Measurements from ENCODE around the gene PSTK.
A peak's percentile ranks its signal among the peaks of the same experiment; 100 is the strongest.

The PSTK gene

DNA sequence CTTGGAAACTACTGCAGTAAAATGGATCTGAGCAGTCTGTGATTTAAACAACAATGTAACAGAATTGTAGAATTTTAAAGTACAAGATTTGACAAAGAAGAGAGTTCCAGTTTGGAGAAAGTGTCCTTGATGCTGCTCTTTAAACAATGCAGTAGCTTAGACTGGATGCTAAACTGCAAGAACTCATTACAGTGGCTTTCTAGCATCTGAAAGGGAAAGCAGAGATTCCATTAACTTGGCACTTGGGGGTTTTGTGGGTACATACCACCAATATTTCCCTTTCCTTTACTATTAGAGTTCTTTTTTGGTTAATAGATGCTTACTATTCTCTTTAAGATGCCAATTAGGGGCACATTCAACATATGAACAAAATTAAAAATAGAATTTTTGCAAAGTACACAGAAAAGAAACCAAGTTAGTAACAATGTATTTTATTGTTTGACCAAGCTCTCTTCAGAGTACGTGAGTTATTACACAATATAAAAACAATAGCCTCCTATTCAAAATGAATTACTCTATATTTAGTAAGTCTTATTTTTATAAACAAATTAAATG, 11.9 kb downstream of the PSTK start:
- DNase-seq (ENCODE audit: low read depth), result no peak

DNA sequence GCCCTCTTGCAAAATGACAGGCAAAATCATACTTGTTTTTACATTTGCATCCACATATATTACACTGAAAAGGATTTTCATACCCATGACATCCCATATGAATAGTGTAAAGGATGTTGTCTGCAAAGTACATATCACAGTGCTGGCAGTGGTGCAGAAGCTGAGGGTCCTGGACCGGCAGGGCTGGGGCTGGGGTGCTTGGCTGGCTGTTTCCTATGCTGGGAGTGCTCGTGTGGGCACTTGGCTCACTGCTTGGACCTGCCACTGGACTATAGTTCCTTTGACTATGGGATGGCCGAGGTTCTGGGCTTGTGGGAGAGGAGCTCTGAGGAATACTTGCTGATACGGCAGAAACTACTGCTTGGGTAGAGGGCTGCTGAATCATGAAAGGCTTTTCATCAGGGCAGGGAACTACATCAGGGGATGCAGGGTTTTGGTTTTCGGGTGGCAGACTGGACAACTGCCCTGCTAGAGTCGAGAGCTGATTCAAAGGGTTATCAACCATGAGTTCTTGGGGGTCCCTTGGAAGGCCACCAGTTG, 13.7 kb downstream of the PSTK start:
- no peak for DNase-seq (ENCODE audit: low read depth)

DNA sequence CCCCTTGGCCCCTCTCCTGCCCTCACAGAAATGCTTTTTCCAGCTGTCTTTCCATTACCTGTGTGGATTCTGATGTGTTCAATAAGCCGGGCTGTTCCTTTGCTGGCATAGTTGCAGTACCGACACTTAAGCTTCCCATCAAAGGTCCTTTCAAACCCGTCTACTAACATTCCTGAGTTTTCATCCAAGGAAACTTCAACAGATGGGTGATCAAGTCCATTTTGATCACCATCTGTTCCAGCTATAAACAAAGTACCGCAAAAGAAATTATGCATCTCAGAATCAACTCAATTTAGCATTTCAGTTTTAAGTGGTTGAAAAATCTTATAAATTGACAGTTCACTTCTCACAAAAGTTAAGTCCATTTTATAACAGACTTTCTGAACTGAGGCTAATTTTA, 15.7 kb downstream of the PSTK start:
- no peak for DNase-seq (ENCODE audit: low read depth)

DNA sequence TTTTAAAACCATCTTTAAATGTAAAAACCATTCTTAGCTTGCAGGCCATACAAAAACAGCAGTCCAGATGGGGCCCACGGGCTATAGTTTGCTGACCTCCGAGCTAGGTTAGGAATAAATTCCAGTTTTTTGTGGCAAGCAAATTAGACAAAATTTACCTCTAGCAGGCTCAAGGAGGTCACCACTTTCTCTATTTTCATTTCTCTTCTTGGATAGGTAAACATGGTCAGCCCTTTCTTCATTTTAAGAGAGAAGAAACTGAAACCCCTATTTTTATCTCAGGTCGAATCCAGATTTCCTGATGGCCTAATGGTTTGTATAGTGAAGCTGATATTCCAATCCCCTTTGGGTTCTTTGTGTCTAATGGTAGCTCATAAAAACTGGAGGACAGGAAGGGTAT, 17.7 kb downstream of the PSTK start:
- DNase-seq (ENCODE audit: low read depth), result no peak

DNA sequence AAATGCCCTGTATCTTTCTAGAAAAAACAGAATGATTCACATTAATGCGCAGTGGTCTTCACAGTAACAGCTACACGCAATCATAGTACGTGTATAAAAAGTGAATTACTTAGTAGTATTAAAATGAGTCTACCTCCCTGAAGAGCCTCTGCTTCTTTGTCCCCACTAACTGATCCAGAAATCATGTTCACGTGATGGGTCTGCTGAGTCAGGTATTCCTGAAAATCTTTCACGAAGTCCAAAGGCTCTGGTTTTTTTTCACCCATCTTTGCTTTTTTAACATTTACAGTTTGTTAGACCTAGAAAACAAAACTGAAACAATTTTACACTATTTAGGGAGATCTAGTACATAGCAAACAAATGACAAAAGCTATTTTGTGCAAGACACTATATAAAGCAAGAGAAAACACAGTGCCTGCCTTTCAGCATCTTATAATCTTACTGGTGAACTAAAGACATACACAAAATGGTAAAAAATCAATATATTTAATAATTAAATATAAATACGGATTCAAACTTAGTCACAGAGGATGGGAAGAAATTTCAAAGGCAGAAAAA, 18.2 kb downstream of the PSTK start:
- no peak for DNase-seq (ENCODE audit: low read depth)

DNA sequence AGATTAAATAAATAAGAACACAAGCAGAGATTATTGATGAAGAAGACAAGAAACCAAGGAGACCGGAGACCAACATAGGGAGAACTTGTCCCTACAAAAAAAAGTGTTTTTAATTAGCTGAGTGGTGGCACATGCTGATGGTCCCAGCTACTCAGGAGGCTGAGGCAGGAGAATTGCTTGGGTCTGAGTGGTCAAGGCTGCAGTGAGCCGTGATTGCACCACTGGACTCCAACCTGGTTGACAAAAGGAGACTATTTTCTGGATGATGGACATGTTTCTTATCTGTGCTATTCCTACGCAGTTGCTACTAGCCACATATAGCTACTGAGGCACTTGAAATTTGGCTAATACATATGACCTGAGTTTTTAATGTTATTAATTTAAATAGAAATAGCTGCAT, 18.7 kb downstream of the PSTK start:
- DNase-seq (ENCODE audit: low read depth), result no peak

DNA sequence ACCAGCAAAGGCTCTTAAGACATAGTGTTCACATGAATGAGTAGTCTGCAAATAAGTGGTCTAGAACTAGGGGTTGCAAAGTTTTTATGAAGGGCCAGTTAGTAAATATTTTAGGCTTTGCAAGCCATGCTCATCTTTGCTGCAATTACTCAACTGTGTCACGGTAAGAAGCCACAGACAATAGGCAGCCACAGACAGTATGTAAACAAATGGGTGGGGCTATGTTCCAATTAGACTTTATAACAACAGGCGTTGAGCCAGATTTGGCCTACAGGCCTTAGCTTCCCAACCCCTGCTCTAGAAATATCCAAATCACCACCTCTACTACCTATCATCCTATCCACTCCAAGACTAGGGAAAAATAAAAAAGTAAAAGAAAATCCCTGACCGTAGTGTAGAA, 19.1 kb downstream of the PSTK start:
- DNase-seq (ENCODE audit: low read depth), result no peak

DNA sequence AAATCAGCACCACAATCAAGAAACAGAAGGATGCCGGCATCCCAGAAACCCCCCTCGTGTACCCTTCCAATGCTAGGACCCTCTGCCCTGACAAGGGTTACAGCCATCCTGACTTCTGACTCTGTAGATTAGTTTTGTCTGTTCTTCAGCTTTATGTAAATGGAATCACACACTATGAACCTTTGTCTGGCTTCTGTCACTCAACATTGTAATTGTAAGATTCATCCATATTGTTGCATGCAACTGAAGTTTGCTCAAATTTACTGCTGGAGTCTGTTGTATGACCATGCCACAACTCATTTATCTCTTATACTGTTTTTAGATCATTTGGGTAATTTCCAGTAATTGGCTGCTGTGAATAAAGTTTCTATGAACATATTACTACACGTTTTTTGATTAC, 20.0 kb downstream of the PSTK start:
- DNase-seq (ENCODE audit: low read depth), result no peak

DNA sequence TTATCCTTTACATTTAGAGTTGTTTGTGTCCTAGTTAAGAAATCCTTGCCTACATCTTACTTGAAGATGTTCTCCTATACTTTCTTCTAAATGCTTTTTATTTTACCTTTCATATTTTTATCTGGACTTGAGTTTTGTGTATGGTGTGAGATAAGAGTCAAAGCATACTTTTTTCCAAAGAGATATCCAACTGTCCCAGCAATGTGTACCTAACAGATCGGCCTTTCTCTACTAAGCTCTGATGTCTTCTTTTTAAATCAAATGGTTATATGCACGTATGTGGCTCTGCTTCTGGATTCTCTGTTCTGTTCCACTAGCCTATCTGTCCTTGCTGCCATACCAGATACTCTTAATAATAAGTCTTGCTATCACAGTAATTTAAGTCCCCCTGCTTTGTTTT, 21.2 kb downstream of the PSTK start:
- DNase-seq (ENCODE audit: low read depth), result no peak

DNA sequence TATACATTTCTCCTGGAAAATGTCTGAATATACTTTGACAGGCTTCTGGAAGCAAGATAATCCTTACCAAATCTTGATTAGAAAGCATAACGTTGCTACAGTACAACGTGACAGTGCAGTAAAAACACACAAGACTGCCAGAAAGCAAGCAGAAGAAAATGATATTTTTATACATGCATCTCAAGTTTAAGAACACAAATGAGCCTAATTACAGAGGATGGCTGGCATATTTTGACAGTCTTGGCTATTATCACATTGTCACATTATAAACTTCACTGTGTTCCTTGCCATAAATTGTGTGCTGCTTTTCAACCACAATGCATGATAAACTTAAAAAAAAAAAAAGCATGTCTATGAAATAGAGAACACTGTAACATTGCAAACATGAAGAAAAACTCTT, 24.1 kb downstream of the PSTK start:
- DNase-seq (ENCODE audit: low read depth), result no peak

DNA sequence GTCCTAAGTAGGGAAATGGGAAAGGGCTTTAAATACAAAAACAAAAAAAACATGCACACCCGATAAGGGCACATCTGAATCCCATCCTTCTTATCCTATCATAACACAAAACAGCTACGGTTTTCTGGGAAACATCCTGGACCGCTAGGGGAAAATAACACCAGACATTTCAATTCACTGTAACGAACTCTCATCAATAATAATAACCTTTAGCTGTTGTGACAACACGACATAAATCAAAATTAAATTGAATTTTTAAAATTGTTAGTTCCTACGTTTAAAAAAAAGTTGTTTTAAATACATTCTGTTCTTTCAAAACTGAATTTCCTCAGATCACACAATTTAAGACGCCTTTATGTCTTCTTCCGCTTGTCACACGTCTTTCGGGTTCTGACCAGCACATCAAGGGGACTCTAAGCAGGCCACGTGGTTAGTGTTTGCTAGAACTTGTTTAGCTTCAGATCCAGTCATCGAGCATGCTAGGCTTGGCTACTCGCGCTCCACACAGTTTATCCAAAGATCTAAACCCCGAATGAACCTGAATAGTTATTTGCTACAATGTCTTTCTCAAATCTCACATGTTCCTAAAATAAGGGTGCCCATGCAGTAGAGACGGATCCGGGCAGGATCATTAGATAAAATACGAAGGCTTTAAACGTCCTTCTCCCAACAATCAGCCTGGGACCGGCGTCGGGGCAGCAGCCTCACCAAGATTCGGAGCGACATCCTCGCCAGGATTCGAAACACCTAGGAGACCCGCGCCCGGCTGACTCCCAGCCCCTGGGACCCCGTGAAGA, 27.6 kb downstream of the PSTK start:
- peak; percentile 27 for DNase-seq (ENCODE audit: low read depth)

DNA sequence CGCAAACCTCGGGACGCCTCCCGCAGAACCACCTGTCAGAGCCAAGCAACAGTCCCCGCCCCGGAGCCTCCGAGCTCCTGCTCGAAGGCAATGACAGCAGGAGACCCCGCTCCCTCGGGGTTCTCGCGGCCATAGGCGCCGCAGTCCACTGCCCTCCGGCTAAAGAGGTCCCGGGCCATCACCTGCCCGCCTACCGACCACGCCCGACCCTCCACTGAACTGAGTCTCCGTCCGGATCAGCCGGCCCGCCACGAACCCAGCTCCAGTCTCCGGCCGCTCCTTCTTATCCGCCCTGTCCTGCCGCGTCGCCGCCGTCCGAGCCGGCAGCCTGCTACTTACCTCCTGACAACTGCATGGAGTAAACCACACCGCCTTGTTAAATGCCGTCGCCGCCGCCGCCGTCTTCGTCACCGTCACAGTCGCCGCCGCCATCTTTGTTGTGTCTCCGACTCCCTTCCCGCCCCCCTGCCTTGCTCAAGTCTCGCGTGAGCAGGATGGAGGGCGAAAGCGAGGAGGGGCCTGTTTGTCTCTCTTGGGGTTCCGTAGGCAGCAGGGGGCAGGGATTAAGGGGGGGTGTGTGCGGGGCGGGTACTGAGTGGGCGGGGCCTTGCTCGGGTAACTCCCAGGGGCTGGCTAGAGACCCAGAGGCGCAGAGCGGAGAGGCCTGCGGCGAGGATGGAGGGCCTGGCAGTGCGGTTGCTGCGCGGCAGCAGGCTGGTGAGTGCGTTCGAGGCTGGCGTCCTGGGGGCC, 28.3 kb downstream of the PSTK start, which contains the start of the genes ACADSB and IKZF5:
ACADSB (plus strand) TSS at position 652 of the 750 bp plus-strand sequence; CDS start at position 676, 24 bp downstream.
IKZF5 (minus strand) TSS at position 441 of the 750 bp plus-strand sequence. CDS start 10,170 bp downstream, outside the sequence.
- peak; percentile 95 for DNase-seq (ENCODE audit: low read depth)

DNA sequence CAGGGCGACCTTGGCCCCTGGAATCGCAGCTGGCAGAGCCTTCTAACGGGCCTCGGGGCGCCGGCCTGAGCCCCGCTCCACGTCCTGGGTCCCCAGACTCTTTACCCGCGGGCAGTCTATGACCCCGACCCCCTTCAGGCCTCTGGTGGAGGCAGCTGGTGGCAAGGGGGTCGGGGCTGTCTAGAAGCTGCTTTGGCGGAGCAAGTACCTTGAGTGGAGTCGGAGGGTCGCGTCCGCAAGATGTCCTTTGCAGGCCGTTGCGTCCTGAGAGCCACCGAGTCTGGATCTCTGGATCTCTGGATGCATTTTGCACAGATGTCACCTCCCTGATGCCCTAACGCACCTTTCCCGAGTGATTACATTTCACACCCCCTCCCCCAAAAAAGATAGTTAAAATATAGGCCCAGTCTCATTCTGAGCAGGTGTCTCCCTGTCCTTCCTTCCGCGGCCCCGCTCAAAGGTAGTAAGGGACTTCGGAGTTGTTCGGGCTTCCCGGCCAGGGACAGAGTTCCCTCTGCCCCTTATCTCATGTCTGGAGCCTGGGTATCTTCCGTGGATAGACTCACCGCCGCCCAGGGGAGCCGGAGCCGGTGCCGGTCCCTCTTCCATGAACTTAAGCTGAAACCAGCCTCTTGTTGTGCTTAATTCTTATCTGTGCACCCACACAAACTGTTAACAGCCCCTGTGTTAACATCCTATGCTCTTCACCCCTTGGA, 29.1 kb downstream of the PSTK start:
- no peak for DNase-seq (ENCODE audit: low read depth)

DNA sequence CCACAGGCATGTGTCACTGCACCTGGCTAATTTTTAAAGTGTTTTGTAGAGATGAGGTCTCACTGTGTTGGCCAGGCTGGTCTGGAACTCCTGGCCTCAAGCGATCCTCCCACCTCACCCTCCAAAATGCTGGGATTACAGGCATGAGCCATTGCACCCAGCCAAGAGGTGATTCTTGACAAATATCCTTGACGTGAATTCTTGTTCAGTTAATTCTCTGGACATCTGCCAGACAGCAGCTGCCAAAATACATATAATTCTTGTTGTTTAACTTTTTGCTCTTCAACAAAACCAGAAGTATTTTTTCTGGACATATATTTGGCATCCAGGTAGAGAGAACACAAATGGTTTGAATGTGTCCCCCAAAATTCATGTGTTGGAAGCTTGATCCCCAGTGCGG, 31.8 kb downstream of the PSTK start:
- DNase-seq (ENCODE audit: low read depth), result no peak

DNA sequence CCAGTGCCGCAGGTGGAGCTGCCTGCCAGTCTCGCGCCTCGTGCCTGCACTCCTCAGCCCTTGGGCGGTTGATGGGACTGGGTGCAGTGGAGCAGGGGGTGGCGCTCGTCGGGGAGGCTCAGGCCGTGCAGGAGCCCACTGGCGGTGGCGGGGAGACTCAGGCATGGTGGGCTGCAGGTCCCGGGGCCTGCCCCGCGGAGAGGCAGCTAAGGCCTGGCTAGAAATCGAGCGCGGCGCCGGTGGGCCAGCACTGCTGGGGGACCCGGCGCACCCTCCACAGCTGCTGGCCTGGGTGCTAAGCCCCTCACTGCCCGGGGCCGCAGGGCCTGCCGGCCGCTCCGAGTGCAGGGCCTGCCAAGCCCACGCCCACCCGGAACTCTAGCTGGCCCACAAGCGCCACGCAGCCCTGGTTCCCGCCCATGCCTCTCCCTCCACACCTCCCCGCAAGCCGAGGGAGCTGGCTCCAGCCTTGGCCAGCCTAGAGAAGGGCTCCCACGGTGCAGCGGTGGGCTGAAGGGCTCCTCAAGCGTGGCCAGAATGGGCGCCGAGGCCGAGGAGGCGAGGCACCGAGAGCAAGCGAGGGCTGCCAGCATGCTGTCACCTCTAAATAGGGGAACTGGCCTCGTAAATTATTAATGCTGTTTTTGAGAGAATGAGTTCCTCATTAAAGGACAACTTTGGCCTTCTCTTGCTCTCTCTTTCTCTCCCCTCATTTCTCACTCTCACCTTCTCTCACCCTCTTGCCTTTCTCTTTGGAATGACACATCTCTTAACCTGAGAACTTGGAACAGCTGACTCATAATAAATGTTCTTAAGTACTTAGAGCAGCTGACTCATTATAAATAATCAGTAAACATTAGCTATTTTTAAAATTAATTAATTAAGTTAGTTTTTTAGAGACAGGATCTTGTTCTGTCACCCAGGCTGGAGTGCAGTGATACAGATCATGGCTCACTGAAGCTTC, 33.5 kb downstream of the PSTK start:
- no peak for DNase-seq (ENCODE audit: low read depth)

DNA sequence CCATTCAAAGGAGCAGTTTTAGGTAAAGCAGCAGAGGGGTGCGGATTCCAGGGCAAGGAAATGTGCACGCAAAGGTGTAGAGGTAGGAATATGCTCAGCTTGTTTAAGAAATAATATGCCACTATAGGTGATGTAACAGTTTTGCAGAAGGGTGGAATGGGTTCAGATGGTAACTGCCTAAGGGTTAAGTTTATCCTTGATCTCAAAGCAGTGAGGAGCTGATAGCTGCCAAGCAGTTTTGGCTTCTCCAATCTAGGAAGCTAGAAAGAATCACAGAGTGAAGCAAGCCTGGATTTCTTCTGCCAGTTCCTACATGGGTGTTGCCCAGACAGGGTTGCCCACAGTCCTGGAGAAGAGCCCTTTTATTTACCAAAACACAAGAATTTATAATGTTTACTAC, 34.6 kb downstream of the PSTK start:
- DNase-seq (ENCODE audit: low read depth), result no peak

DNA sequence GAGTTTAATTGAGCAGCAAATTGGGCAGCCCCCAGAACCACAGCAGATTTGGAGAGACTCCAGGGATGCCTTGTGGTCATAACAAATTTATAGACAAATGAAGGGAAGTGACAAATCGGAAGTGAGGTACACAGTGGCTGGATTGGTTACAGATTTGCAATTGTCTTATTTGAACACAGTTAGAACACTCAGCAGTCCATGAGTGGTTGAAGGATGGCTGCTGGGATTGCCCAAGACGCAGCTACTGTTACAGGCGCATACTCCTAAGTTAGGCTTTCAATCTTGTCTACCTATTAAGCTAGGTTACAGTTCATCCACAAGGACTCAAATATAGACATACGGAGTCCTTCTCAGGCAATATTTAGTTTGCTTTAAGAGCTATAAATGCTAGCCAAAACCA, 36.0 kb downstream of the PSTK start:
- DNase-seq (ENCODE audit: low read depth), result no peak

DNA sequence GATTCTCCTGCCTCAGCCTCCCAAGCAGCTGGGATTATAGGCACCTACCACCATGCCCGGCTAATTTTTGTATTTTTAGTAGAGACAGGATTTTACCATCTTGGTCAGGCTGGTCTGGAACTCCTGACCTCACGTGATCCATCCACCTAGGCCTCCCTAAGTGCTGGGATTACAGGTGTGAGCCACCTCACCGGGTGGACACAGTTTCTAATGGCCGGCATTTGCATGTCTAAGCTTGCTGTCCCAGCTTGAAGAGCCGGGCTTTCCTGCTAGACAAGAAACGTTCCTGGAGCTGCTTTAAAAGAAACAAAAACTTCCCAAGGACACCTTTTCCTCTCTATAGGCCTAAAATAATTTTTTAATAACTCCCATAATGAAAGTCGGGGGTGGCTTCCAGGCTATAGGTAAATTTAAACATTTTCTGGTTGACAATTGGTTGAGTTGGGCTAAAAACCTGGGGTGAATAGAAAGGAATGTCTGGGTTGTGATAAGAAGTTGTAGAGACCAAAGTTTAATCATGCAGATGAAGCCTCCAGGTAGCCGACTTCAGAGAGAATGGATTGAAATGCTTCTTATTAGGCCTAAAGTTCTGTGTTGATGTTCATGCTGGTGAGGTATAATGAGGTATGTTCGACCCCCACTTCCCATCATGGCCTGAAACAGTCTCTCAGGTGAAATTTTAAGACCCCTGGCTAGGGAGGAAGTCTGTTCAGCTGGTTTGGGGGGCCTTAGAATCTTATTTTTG, 37.4 kb downstream of the PSTK start:
- no peak for DNase-seq (ENCODE audit: low read depth)

DNA sequence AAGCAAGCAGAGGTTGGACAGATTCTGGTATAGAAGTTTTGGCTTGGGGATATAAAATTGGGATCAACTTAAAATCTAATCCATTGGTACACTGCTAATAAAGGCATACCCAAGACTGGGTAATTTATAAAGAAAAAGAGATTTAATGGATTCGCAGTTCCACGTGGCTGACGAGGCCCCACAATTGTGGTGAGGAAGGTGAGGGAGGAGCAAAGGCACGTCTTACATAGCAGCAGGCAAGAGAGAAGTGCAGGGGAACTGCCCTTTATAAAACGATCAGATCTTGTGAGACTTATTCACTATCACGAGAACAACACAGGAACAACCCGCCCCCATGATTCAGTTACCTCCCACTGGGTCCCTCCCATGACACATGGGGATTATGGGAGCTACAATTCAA, 38.3 kb downstream of the PSTK start:
- no peak for DNase-seq (ENCODE audit: low read depth)

DNA sequence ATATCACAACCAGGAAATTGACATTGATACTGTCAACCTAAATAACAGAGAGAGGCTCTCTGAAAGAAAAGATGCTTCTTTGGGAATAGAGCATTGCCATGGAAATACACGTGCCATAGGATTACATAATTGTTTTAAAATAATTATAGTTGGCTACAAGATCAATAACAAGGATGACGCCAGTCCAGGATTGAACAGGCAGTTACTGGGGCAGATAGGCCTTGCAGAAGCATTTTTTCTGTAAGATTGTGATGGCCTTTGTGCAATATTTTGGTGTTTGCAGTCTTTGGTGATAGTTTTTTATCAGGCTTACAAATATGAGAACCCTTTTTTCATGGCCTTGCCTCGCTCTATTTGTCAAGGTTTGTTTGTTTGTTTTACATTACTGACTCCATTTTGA, 39.1 kb downstream of the PSTK start:
- no peak for DNase-seq (ENCODE audit: low read depth)
